K562 (cell line): ENCODE results near the gene WDR45B. TPM values are rescaled to one million over a fixed set of nuclear protein-coding genes. Genes with fewer than 3 reads are reported as not detected.

Source experiments
- ATAC-seq: fragments of 200-7000 bp; cut with Tn5 transposase; 3 replicates; pipeline ENCODE4 v1.9.1; 2020; ENCODE audit warnings: moderate library complexity
- BruUV-seq: library from RNA; stranded (reverse); fragments of 400-500 nt; replicated peaks from 2 replicates; lab custom pipeline; 2021; lab: Mats Ljungman, UMichigan
- CTCF ChIA-PET: fragments of 300-600 bp; formaldehyde crosslinking; extraction: SDS; loops from one replicate; lab custom pipeline; 2021; ENCODE audit warnings: low intra/inter-chr PET ratio; lab: Yijun Ruan, JAX
- POLR2A ChIA-PET: fragments of 300-600, 350-650 bp; sonication (Branson Sonifier 250); formaldehyde crosslinking; extraction: SDS; loops from one replicate; lab custom pipeline; 2021; ENCODE audit warnings: antibody characterized with exemption, inconsistent platforms; lab: Yijun Ruan, JAX
- DNase-seq, 4 experiments: peaks; one replicate each; pipeline versions ENCODE4 v3.0.0 to v3.0.0-alpha.2; 2011 to 2018; ENCODE audit warnings: low spot score in 3 of 4, mixed read lengths in 3 of 4; ENCODE audit errors: extremely low read depth in 1 of 4
- FAIRE-seq: peaks from 2 replicates; lab custom pipeline; 2011; peaks lifted over from hg19 to GRCh38; lab: Jason Lieb, UNC
- H2AFZ ChIP-seq: 2 replicates; pipeline ENCODE4 v1.6.0; 2011; ENCODE audit warnings: low read depth, low read length, control low read depth, inconsistent platforms
- H3K27ac ChIP-seq: fragments of 200-600 bp; 3 replicates; pipeline ENCODE4 v1.8.0; 2011; ENCODE audit warnings: low read depth, mild to moderate bottlenecking, control low read depth, inconsistent platforms, low read length, moderate library complexity, mixed read lengths; ENCODE audit errors: extremely low read depth
- H3K27me3 ChIP-seq, 2 experiments: fragments of 300-600 bp in 1 of 2; 2 replicates in 1 of 2; 3 replicates in 1 of 2; pipeline versions ENCODE4 v1.6.0 to v1.8.0; 2011; ENCODE audit warnings: inconsistent platforms in 2 of 2, low read length in 2 of 2, mild to moderate bottlenecking in 1 of 2, mixed read lengths in 1 of 2, moderate library complexity in 1 of 2; ENCODE audit not compliant: control insufficient read depth in 2 of 2, insufficient read depth in 2 of 2
- H3K36me3 ChIP-seq: fragments of 300-600 bp; 3 replicates; pipeline ENCODE4 v1.8.0; 2011; ENCODE audit warnings: mild to moderate bottlenecking, low read length, inconsistent platforms; ENCODE audit not compliant: control insufficient read depth, insufficient read depth
- H3K4me1 ChIP-seq, 2 experiments: fragments of 200-600 bp in 1 of 2; replicated peaks in 1 of 2; 2 replicates in 1 of 2; 3 replicates in 1 of 2; pipeline versions ENCODE4 v1.5.1 to v1.8.0; 2011; ENCODE audit warnings: inconsistent platforms in 2 of 2, low read length in 2 of 2, mild to moderate bottlenecking in 1 of 2, mixed read lengths in 1 of 2, moderate library complexity in 1 of 2; ENCODE audit not compliant: control insufficient read depth in 2 of 2, insufficient read depth in 2 of 2
- H3K4me2 ChIP-seq: 2 replicates; pipeline ENCODE4 v1.6.1; 2011; ENCODE audit warnings: low read length, control low read depth, inconsistent platforms, mixed read lengths; ENCODE audit not compliant: insufficient read depth
- H3K4me3 ChIP-seq: fragments of 200-600 bp; sonication (generic), shearing (Covaris generic); 2 replicates; pipeline ENCODE4 v1.5.1; 2016; ENCODE audit warnings: control low read depth, inconsistent platforms
- H3K79me2 ChIP-seq: fragments of 200-600 bp; 3 replicates; pipeline ENCODE4 v1.8.0; 2011; ENCODE audit warnings: low read length, inconsistent platforms; ENCODE audit not compliant: control insufficient read depth, insufficient read depth
- H3K9ac ChIP-seq, 2 experiments: 2 replicates each; pipeline versions ENCODE4 v1.6.0 to v1.6.1; 2011; ENCODE audit warnings: low read depth in 2 of 2, low read length in 2 of 2, control low read depth in 1 of 2, inconsistent platforms in 1 of 2, mild to moderate bottlenecking in 1 of 2, mixed read lengths in 1 of 2; ENCODE audit not compliant: insufficient read depth in 1 of 2
- H3K9me1 ChIP-seq: one replicate; pipeline ENCODE4 v1.6.0; 2011; ENCODE audit warnings: inconsistent platforms, mild to moderate bottlenecking, low read length, moderate library complexity; ENCODE audit not compliant: control insufficient read depth, insufficient read depth
- H3K9me3 ChIP-seq: replicated peaks from 2 replicates; pipeline ENCODE4 v1.5.1; 2011; ENCODE audit warnings: low read depth, low read length, inconsistent platforms; ENCODE audit not compliant: control insufficient read depth, insufficient read depth
- H4K20me1 ChIP-seq: replicated peaks from 2 replicates; pipeline ENCODE4 v1.6.1; 2011; ENCODE audit warnings: low read length, inconsistent platforms, mixed read lengths; ENCODE audit not compliant: control insufficient read depth, insufficient read depth
- GABPB2 ChIP-seq: fragments of 250-450 bp; sonication (Bioruptor Pico); conservative IDR thresholded peaks from 2 replicates; pipeline ENCODE4 v1.5.1; 2021; ENCODE audit warnings: mild to moderate bottlenecking
- WGBS: fragments of 100-300 bp; shearing (Covaris generic); methylation state at CpG from one replicate; pipeline ENCODE4 v1.1.6; 2016; ENCODE audit warnings: low coverage, mixed read lengths; ENCODE audit not compliant: insufficient coverage; ENCODE audit errors: missing lambda C conversion rate; 5-methylcytosine and 5-hydroxymethylcytosine counted together
- in situ Hi-C: fragments of 300-500 bp; cut with MboI; formaldehyde crosslinking; loops from 4 replicates; pipeline ENCODE4 v1.15.0; 2018; ENCODE audit warnings: inconsistent platforms, mixed read lengths
- intact Hi-C: fragments of 100-400 bp; cut with micrococcal nuclease; formaldehyde crosslinking; loops from 2 replicates; pipeline ENCODE4 v1.14.2; 2022
- polyA plus RNA-seq, 8 experiments: library from polyadenylated mRNA; depleted of rRNA in 4 of 8; stranded (reverse) in 5 of 8; unstranded in 3 of 8; fragments of >200 nt; fragmentation: Nextera tagmentation in 2 of 8; fragmentation: Illumina TruSeq in 1 of 8; extraction: Ambion mirVana in 2 of 8; extraction: Trizol in 1 of 8; gene quantifications; 2 replicates each; pipeline versions ENCODE4 v1.2.1 to v1.2.3, GENCODE V29; 2011 to 2014; ENCODE audit warnings: inconsistent platforms in 1 of 8, missing spikeins in 1 of 8
- total RNA-seq, 7 experiments: library from RNA; depleted of rRNA in 6 of 7; stranded (reverse); fragments of >200 nt in 6 of 7; fragmentation: Illumina TruSeq in 2 of 7; extraction: Trizol in 2 of 7; gene quantifications; 2 replicates each; pipeline versions ENCODE4 v1.2.1 to v1.2.3, GENCODE V29; 2011 to 2021; ENCODE audit warnings: low replicate concordance in 1 of 7
- TF ChIP-seq, protein P1 (sequence below): sonication (generic); formaldehyde crosslinking; IDR thresholded peaks from 2 replicates; pipeline ENCODE4 v1.5.0; 2020; ENCODE audit warnings: missing genetic modification reagents
- TF ChIP-seq, protein P2 (sequence below): sonication (generic); formaldehyde crosslinking; IDR thresholded peaks from 2 replicates; pipeline ENCODE4 v1.9.0; 2022; ENCODE audit warnings: mild to moderate bottlenecking, missing genetic modification reagents

Gene WDR45B
- total and polyA plus RNA-seq, 9 of the 15 experiments (the other 6 are each of a cell fraction or from before 2014, with no cell fraction given), result 0.72 to 74.4 (median 35.9) TPM

DNA sequence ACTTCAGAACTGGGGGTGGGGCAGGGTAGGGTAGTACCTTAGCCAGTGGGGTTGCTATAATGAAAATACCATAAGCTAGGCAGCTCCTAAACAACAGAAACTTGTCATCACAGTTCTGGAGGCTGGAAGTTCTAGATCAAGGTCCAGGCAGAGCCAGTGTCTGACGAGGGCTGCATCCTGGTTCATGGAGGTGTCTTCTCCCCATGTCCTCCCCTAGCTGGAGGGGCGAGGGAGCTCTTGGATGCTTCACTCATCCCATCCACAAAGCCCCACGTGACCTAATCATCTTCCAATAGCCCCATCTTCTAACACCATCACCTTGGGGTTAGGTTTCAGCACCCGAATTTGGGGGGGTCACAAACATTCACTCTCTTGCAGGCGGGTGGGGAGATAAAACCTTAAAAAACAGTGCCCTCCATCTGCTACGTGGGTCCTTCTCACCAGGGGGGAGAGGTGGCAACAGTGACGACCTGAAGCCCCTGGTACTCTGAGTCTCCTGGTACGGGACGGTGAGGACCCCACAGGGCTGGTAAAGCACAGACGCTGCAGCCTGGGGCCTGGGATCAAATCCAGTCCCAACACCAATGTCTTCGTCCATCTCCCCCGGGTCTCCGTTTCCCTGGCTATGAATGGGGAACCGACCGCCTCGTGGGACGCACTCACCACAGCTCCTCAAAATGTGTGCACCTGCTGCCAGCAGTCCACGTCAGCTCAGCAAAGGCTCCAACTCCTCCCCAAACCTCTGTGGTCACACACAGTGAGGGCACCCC, 27.4 kb upstream of the WDR45B start:
- 27% methylated on average over 15 of the region's 18 CpGs for WGBS
- in situ Hi-C loops, result no loop called here
- FAIRE-seq, result no peak
- TF ChIP-seq GABPB2 (CRISPR knock-in tag), result no peak
- TF ChIP-seq, protein P1, sequence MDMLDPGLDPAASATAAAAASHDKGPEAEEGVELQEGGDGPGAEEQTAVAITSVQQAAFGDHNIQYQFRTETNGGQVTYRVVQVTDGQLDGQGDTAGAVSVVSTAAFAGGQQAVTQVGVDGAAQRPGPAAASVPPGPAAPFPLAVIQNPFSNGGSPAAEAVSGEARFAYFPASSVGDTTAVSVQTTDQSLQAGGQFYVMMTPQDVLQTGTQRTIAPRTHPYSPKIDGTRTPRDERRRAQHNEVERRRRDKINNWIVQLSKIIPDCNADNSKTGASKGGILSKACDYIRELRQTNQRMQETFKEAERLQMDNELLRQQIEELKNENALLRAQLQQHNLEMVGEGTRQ, result 0 out of 2 replicates have a peak, but pooled peaks have one; percentile 17
- TF ChIP-seq, protein P2, sequence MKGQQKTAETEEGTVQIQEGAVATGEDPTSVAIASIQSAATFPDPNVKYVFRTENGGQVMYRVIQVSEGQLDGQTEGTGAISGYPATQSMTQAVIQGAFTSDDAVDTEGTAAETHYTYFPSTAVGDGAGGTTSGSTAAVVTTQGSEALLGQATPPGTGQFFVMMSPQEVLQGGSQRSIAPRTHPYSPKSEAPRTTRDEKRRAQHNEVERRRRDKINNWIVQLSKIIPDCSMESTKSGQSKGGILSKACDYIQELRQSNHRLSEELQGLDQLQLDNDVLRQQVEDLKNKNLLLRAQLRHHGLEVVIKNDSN (CRISPR knock-in tag), result peak; percentile 48
- ChIA-PET CTCF (no interaction called here), POLR2A (interaction anchor here (0.6 kb wide), 1 partner anchor 791 kb away, joined by 3 read pairs; no protein-coding TSS in a partner anchor)
- H3K4me2 ChIP-seq, result no peak overlapping the region
- peaks cover 0 to 18% of the 10 kb centered on the region in 2 experiments; a peak in 2 of 5 replicates for H3K4me1 ChIP-seq
- 0 out of 4 replicates have a peak overlapping the region, but pooled peaks of 1 of the 2 experiments have one; percentile 7 for H3K9ac ChIP-seq
- no peaks in the 10 kb centered on the region for H3K9me1 ChIP-seq
- H4K20me1 ChIP-seq, result no peaks in the 10 kb centered on the region
- no peak overlapping the region for H2AFZ ChIP-seq
- no peak overlapping the region for H3K27ac ChIP-seq
- peaks cover 7 to 29% of the 10 kb centered on the region in 2 experiments; a peak in 3 of 5 replicates for H3K27me3 ChIP-seq
- H3K9me3 ChIP-seq, result no peaks in the 10 kb centered on the region
- no peak overlapping the region for H3K4me3 ChIP-seq
- no peaks in the 10 kb centered on the region for H3K79me2 ChIP-seq
- no peak for DNase-seq
- no peaks in the 10 kb centered on the region for H3K36me3 ChIP-seq
- intact Hi-C loops, result no loop called here
- ATAC-seq, result no peak
- BruUV-seq, result no TSS peak
